K562 (cell line): ENCODE results near the gene FAM131C. TPM values are rescaled to one million over a fixed set of nuclear protein-coding genes. Genes with fewer than 3 reads are reported as not detected.

Experiments
- ATAC-seq: fragments of 200-7000 bp; cut with Tn5 transposase; 3 replicates; pipeline ENCODE4 v1.9.1; 2020; ENCODE audit warnings: moderate library complexity
- BruUV-seq: library from RNA; stranded (reverse); fragments of 400-500 nt; replicated peaks from 2 replicates; lab custom pipeline; 2021; lab: Mats Ljungman, UMichigan
- CTCF ChIA-PET: fragments of 300-600 bp; formaldehyde crosslinking; extraction: SDS; loops from one replicate; lab custom pipeline; 2021; ENCODE audit warnings: low intra/inter-chr PET ratio; lab: Yijun Ruan, JAX
- POLR2A ChIA-PET: fragments of 300-600, 350-650 bp; sonication (Branson Sonifier 250); formaldehyde crosslinking; extraction: SDS; loops from one replicate; lab custom pipeline; 2021; ENCODE audit warnings: antibody characterized with exemption, inconsistent platforms; lab: Yijun Ruan, JAX
- DNase-seq, 4 experiments: peaks; one replicate each; pipeline versions ENCODE4 v3.0.0 to v3.0.0-alpha.2; 2011 to 2018; ENCODE audit warnings: low spot score in 3 of 4, mixed read lengths in 3 of 4; ENCODE audit errors: extremely low read depth in 1 of 4
- FAIRE-seq: peaks from 2 replicates; lab custom pipeline; 2011; peaks lifted over from hg19 to GRCh38; lab: Jason Lieb, UNC
- H2AFZ ChIP-seq: 2 replicates; pipeline ENCODE4 v1.6.0; 2011; ENCODE audit warnings: low read depth, low read length, control low read depth, inconsistent platforms
- H3K27ac ChIP-seq: fragments of 200-600 bp; 3 replicates; pipeline ENCODE4 v1.8.0; 2011; ENCODE audit warnings: low read depth, mild to moderate bottlenecking, control low read depth, inconsistent platforms, low read length, moderate library complexity, mixed read lengths; ENCODE audit errors: extremely low read depth
- H3K27me3 ChIP-seq, 2 experiments: fragments of 300-600 bp in 1 of 2; 2 replicates in 1 of 2; 3 replicates in 1 of 2; pipeline versions ENCODE4 v1.6.0 to v1.8.0; 2011; ENCODE audit warnings: inconsistent platforms in 2 of 2, low read length in 2 of 2, mild to moderate bottlenecking in 1 of 2, mixed read lengths in 1 of 2, moderate library complexity in 1 of 2; ENCODE audit not compliant: control insufficient read depth in 2 of 2, insufficient read depth in 2 of 2
- H3K36me3 ChIP-seq: fragments of 300-600 bp; 3 replicates; pipeline ENCODE4 v1.8.0; 2011; ENCODE audit warnings: mild to moderate bottlenecking, low read length, inconsistent platforms; ENCODE audit not compliant: control insufficient read depth, insufficient read depth
- H3K4me1 ChIP-seq, 2 experiments: fragments of 200-600 bp in 1 of 2; replicated peaks in 1 of 2; 2 replicates in 1 of 2; 3 replicates in 1 of 2; pipeline versions ENCODE4 v1.5.1 to v1.8.0; 2011; ENCODE audit warnings: inconsistent platforms in 2 of 2, low read length in 2 of 2, mild to moderate bottlenecking in 1 of 2, mixed read lengths in 1 of 2, moderate library complexity in 1 of 2; ENCODE audit not compliant: control insufficient read depth in 2 of 2, insufficient read depth in 2 of 2
- H3K4me2 ChIP-seq: 2 replicates; pipeline ENCODE4 v1.6.1; 2011; ENCODE audit warnings: low read length, control low read depth, inconsistent platforms, mixed read lengths; ENCODE audit not compliant: insufficient read depth
- H3K4me3 ChIP-seq: fragments of 200-600 bp; sonication (generic), shearing (Covaris generic); 2 replicates; pipeline ENCODE4 v1.5.1; 2016; ENCODE audit warnings: control low read depth, inconsistent platforms
- H3K79me2 ChIP-seq: fragments of 200-600 bp; 3 replicates; pipeline ENCODE4 v1.8.0; 2011; ENCODE audit warnings: low read length, inconsistent platforms; ENCODE audit not compliant: control insufficient read depth, insufficient read depth
- H3K9ac ChIP-seq, 2 experiments: 2 replicates each; pipeline versions ENCODE4 v1.6.0 to v1.6.1; 2011; ENCODE audit warnings: low read depth in 2 of 2, low read length in 2 of 2, control low read depth in 1 of 2, inconsistent platforms in 1 of 2, mild to moderate bottlenecking in 1 of 2, mixed read lengths in 1 of 2; ENCODE audit not compliant: insufficient read depth in 1 of 2
- H3K9me1 ChIP-seq: one replicate; pipeline ENCODE4 v1.6.0; 2011; ENCODE audit warnings: inconsistent platforms, mild to moderate bottlenecking, low read length, moderate library complexity; ENCODE audit not compliant: control insufficient read depth, insufficient read depth
- H3K9me3 ChIP-seq: replicated peaks from 2 replicates; pipeline ENCODE4 v1.5.1; 2011; ENCODE audit warnings: low read depth, low read length, inconsistent platforms; ENCODE audit not compliant: control insufficient read depth, insufficient read depth
- H4K20me1 ChIP-seq: replicated peaks from 2 replicates; pipeline ENCODE4 v1.6.1; 2011; ENCODE audit warnings: low read length, inconsistent platforms, mixed read lengths; ENCODE audit not compliant: control insufficient read depth, insufficient read depth
- CAMTA2 ChIP-seq: fragments of 250-450 bp; sonication (Bioruptor Pico); conservative IDR thresholded peaks from 2 replicates; pipeline ENCODE4 v1.5.1; 2022
- CBX5 ChIP-seq: IDR thresholded peaks from 2 replicates; pipeline ENCODE4 v1.6.1; 2014; ENCODE audit warnings: low read depth, borderline replicate concordance
- DPF2 ChIP-seq: fragments of 450-650 bp; IDR thresholded peaks from 2 replicates; pipeline ENCODE4 v1.6.1; 2016
- HDAC2 ChIP-seq: fragments of 450-650 bp; IDR thresholded peaks from 2 replicates; pipeline ENCODE4 v1.6.1; 2016; ENCODE audit warnings: mild to moderate bottlenecking
- HDAC8 ChIP-seq: fragments of 450-650 bp; IDR thresholded peaks from 2 replicates; pipeline ENCODE4 v1.6.1; 2016; ENCODE audit warnings: mild to moderate bottlenecking, missing genetic modification characterization, moderate library complexity, missing compliant biosample characterization
- HMG20B ChIP-seq: fragments of 250-450 bp; sonication (Bioruptor Pico); IDR thresholded peaks from 2 replicates; pipeline ENCODE4 v1.5.0; 2021; ENCODE audit warnings: mild to moderate bottlenecking
- HNRNPK ChIP-seq: fragments of 200-400 bp; formaldehyde crosslinking; IDR thresholded peaks from one replicate; pipeline ENCODE4 v1.6.1; 2018; ENCODE audit warnings: mild to moderate bottlenecking, low read depth, low read length; ENCODE audit not compliant: poor library complexity, severe bottlenecking
- NCOA2 ChIP-seq, 2 experiments: fragments of 450-650 bp; IDR thresholded peaks; 2 replicates each; pipeline ENCODE4 v1.6.1; 2018; ENCODE audit warnings: mild to moderate bottlenecking in 2 of 2, moderate library complexity in 1 of 2; ENCODE audit not compliant: partially characterized antibody in 2 of 2
- SIN3B ChIP-seq: fragments of 450-650 bp; IDR thresholded peaks from 2 replicates; pipeline ENCODE4 v1.6.1; 2017; ENCODE audit warnings: low read depth, mild to moderate bottlenecking, moderate library complexity
- SPI1 ChIP-seq: IDR thresholded peaks from 2 replicates; pipeline ENCODE4 v1.6.1; 2011; ENCODE audit warnings: low read depth, low read length, control low read depth, borderline replicate concordance
- SREBF2 ChIP-seq: sonication (generic); formaldehyde crosslinking; IDR thresholded peaks from 2 replicates; pipeline ENCODE4 v1.4.0; 2020; ENCODE audit warnings: mild to moderate bottlenecking, missing genetic modification reagents
- THRAP3 ChIP-seq: fragments of 450-650 bp; IDR thresholded peaks from 2 replicates; pipeline ENCODE4 v1.6.1; 2016; ENCODE audit warnings: mild to moderate bottlenecking, inconsistent platforms, borderline replicate concordance
- ZNF583 ChIP-seq: fragments of 250-450 bp; sonication (Bioruptor Pico); IDR thresholded peaks from 2 replicates; pipeline ENCODE4 v1.4.0; 2020
- ZNF77 ChIP-seq: fragments of 250-450 bp; sonication (Bioruptor Pico); IDR thresholded peaks from 2 replicates; pipeline ENCODE4 v1.5.0; 2020
- WGBS: fragments of 100-300 bp; shearing (Covaris generic); methylation state at CpG from one replicate; pipeline ENCODE4 v1.1.6; 2016; ENCODE audit warnings: low coverage, mixed read lengths; ENCODE audit not compliant: insufficient coverage; ENCODE audit errors: missing lambda C conversion rate; 5-methylcytosine and 5-hydroxymethylcytosine counted together
- in situ Hi-C: fragments of 300-500 bp; cut with MboI; formaldehyde crosslinking; loops from 4 replicates; pipeline ENCODE4 v1.15.0; 2018; ENCODE audit warnings: inconsistent platforms, mixed read lengths
- intact Hi-C: fragments of 100-400 bp; cut with micrococcal nuclease; formaldehyde crosslinking; loops from 2 replicates; pipeline ENCODE4 v1.14.2; 2022
- polyA plus RNA-seq, 8 experiments: library from polyadenylated mRNA; depleted of rRNA in 4 of 8; stranded (reverse) in 5 of 8; unstranded in 3 of 8; fragments of >200 nt; fragmentation: Nextera tagmentation in 2 of 8; fragmentation: Illumina TruSeq in 1 of 8; extraction: Ambion mirVana in 2 of 8; extraction: Trizol in 1 of 8; gene quantifications; 2 replicates each; pipeline versions ENCODE4 v1.2.1 to v1.2.3, GENCODE V29; 2011 to 2014; ENCODE audit warnings: inconsistent platforms in 1 of 8, missing spikeins in 1 of 8
- total RNA-seq, 7 experiments: library from RNA; depleted of rRNA in 6 of 7; stranded (reverse); fragments of >200 nt in 6 of 7; fragmentation: Illumina TruSeq in 2 of 7; extraction: Trizol in 2 of 7; gene quantifications; 2 replicates each; pipeline versions ENCODE4 v1.2.1 to v1.2.3, GENCODE V29; 2011 to 2021; ENCODE audit warnings: low replicate concordance in 1 of 7
- TF ChIP-seq, protein P1 (sequence below): IDR thresholded peaks from 3 replicates; pipeline ENCODE4 v1.6.1; 2011; ENCODE audit warnings: borderline replicate concordance, mild to moderate bottlenecking; ENCODE audit not compliant: insufficient read length, insufficient read depth
- TF ChIP-seq, protein P2 (sequence below): sonication (generic); formaldehyde crosslinking; IDR thresholded peaks from 2 replicates; pipeline ENCODE4 v1.8.1; 2023; ENCODE audit warnings: mild to moderate bottlenecking, missing genetic modification reagents
- TF ChIP-seq, protein P3 (sequence below): fragments of 450-650 bp; IDR thresholded peaks from 2 replicates; pipeline ENCODE4 v1.7.1; 2018; ENCODE audit warnings: mild to moderate bottlenecking, low read depth; ENCODE audit not compliant: partially characterized antibody
- TF ChIP-seq, protein P4 (sequence below): fragments of 250-450 bp; sonication (Bioruptor Pico); IDR thresholded peaks from 2 replicates; pipeline ENCODE4 v1.8.0; 2021; ENCODE audit warnings: borderline replicate concordance, mild to moderate bottlenecking, moderate library complexity; ENCODE audit not compliant: poor library complexity, severe bottlenecking

The FAM131C gene
- total and polyA plus RNA-seq, 9 of the 15 experiments (the other 6 are each of a cell fraction or from before 2014, with no cell fraction given) = 0.10 to 0.29 (median 0.16) TPM; not detected in 6

DNA sequence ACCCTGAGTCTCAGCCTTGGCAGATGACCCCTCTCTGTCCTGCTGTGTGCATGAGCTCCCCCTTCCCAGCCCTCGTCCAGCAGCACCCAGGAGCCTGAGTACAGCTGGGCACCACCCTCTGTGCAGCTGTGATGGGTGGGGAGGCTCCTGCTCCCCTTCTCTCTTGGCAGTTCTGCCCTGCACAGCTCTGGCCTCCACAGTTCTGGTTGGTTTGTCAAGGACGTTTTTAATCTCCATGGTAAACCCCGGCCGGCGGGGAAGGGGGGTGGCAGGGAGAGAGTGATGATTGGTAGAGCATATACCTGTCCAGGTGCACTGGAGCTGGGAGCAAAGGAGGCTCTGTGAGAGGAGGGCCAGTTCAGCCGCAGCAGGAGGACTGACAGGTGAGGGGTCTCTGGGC is 51.8 kb downstream of the FAM131C start, which contains the start of gene CLCNKA:
Gene CLCNKA (plus strand): TSS at position 356 of the 400 bp plus-strand sequence. CDS start 584 bp downstream, outside the sequence.
- 0 out of 2 replicates have a peak within 1 kb of the TSS, but pooled peaks have one; percentile 28 for H2AFZ ChIP-seq
- intact Hi-C loops = no loop called here
- BruUV-seq = no TSS peak
- H4K20me1 ChIP-seq = no peaks in the 10 kb centered on the region
- H3K79me2 ChIP-seq = no peaks in the 10 kb centered on the region
- peak within 1 kb of the TSS in 1 of 2 experiments; percentile 78; a peak in 1 of 4 replicates for H3K9ac ChIP-seq
- in situ Hi-C loops = no loop called here
- H3K4me1 ChIP-seq = peaks cover 0 to 49% of the 10 kb centered on the region in 2 experiments; a peak in 3 of 5 replicates
- no peaks in the 10 kb centered on the region for H3K36me3 ChIP-seq
- no peak within 1 kb of the TSS for H3K4me3 ChIP-seq
- H3K4me2 ChIP-seq = no peak within 1 kb of the TSS
- ChIA-PET POLR2A (interaction anchor here (0.6 to 1.7 kb wide), 2 partner anchors 9 to 127 kb away, joined by 3 to 7 read pairs; no protein-coding TSS in a partner anchor), CTCF (no interaction called here)
- H3K9me3 ChIP-seq = no peaks in the 10 kb centered on the region
- peaks cover 7 to 37% of the 10 kb centered on the region in 2 experiments; a peak in 3 of 5 replicates for H3K27me3 ChIP-seq
- DNase-seq (no peak), ATAC-seq (no peak), FAIRE-seq (no peak)
- H3K9me1 ChIP-seq = no peaks in the 10 kb centered on the region
- 10% methylated on average over 6 of the region's 6 CpGs for WGBS
- H3K27ac ChIP-seq = no peak within 1 kb of the TSS
- TF ChIP-seq, protein P1, sequence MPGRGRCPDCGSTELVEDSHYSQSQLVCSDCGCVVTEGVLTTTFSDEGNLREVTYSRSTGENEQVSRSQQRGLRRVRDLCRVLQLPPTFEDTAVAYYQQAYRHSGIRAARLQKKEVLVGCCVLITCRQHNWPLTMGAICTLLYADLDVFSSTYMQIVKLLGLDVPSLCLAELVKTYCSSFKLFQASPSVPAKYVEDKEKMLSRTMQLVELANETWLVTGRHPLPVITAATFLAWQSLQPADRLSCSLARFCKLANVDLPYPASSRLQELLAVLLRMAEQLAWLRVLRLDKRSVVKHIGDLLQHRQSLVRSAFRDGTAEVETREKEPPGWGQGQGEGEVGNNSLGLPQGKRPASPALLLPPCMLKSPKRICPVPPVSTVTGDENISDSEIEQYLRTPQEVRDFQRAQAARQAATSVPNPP = no peak
- TF ChIP-seq CAMTA2 (CRISPR knock-in tag) (no peak), HNRNPK (no peak), CBX5 (no peak), HMG20B (CRISPR knock-in tag) (no peak), DPF2 (no peak), NCOA2 (IDR thresholded peaks at IDR 0.05; ENCODE audit: partially characterized antibody in 2 of 2) (no peak), SREBF2 (CRISPR knock-in tag) (no peak), ZNF583 (CRISPR knock-in tag) (no peak), SIN3B (no peak), ZNF77 (CRISPR knock-in tag) (no peak), HDAC8 (no peak), SPI1 (no peak), HDAC2 (no peak), THRAP3 (no peak)
- TF ChIP-seq, protein P2, sequence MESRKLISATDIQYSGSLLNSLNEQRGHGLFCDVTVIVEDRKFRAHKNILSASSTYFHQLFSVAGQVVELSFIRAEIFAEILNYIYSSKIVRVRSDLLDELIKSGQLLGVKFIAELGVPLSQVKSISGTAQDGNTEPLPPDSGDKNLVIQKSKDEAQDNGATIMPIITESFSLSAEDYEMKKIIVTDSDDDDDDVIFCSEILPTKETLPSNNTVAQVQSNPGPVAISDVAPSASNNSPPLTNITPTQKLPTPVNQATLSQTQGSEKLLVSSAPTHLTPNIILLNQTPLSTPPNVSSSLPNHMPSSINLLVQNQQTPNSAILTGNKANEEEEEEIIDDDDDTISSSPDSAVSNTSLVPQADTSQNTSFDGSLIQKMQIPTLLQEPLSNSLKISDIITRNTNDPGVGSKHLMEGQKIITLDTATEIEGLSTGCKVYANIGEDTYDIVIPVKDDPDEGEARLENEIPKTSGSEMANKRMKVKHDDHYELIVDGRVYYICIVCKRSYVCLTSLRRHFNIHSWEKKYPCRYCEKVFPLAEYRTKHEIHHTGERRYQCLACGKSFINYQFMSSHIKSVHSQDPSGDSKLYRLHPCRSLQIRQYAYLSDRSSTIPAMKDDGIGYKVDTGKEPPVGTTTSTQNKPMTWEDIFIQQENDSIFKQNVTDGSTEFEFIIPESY = no peak
- TF ChIP-seq, protein P3, sequence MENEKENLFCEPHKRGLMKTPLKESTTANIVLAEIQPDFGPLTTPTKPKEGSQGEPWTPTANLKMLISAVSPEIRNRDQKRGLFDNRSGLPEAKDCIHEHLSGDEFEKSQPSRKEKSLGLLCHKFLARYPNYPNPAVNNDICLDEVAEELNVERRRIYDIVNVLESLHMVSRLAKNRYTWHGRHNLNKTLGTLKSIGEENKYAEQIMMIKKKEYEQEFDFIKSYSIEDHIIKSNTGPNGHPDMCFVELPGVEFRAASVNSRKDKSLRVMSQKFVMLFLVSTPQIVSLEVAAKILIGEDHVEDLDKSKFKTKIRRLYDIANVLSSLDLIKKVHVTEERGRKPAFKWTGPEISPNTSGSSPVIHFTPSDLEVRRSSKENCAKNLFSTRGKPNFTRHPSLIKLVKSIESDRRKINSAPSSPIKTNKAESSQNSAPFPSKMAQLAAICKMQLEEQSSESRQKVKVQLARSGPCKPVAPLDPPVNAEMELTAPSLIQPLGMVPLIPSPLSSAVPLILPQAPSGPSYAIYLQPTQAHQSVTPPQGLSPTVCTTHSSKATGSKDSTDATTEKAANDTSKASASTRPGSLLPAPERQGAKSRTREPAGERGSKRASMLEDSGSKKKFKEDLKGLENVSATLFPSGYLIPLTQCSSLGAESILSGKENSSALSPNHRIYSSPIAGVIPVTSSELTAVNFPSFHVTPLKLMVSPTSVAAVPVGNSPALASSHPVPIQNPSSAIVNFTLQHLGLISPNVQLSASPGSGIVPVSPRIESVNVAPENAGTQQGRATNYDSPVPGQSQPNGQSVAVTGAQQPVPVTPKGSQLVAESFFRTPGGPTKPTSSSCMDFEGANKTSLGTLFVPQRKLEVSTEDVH = no peak
- TF ChIP-seq, protein P4, sequence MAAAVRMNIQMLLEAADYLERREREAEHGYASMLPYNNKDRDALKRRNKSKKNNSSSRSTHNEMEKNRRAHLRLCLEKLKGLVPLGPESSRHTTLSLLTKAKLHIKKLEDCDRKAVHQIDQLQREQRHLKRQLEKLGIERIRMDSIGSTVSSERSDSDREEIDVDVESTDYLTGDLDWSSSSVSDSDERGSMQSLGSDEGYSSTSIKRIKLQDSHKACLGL (CRISPR knock-in tag) = no peak
